Measurements from ENCODE around the gene COL17A1. TPM values are rescaled to one million over a fixed set of nuclear protein-coding genes. Genes with fewer than 3 reads are reported as not detected.

COL17A1 gene
- total RNA-seq, 1 experiment from 2014 or later, result 3.5 TPM

- DNase-seq (ENCODE audit: low read depth, low spot score) (no peak), ATAC-seq (no peak)
- ChIA-PET POLR2A (interaction anchor here (0.8 to 1.6 kb wide), 3 partner anchors 8 to 39 kb away, joined by 3 to 4 read pairs (median 3); no protein-coding TSS in a partner anchor), RAD21 (ENCODE audit: low non-redundant PET in 1 of 2, low total read pairs in 2 of 2, uncharacterized antibody in 2 of 2, unreplicated experiment in 2 of 2) (no interaction called here), CTCF (interaction anchor here (1.0 to 1.6 kb wide), 4 partner anchors 9 to 43 kb away, joined by 3 to 7 read pairs (median 4); partner anchors contain the start of gene SFR1)
- BruUV-seq (replicated peaks), result no TSS peak
- Histone ChIP-seq H3K9me3 (ENCODE audit: control insufficient read depth in 1 of 2, insufficient read depth in 1 of 2, low read depth in 1 of 2, low read length in 2 of 2) (no peaks in the 10 kb centered on the region), H3K4me1 (ENCODE audit: control insufficient read depth in 1 of 2, insufficient read depth in 2 of 2, low read length in 2 of 2) (peaks cover 17 to 31% of the 10 kb centered on the region in 2 experiments), H3K4me3 (replicated peaks in 1 of 2; ENCODE audit: low read depth in 1 of 2, low read length in 2 of 2) (no peak overlapping the region), H3K4me2 (ENCODE audit: low read length) (no peak overlapping the region), H3K27me3 (ENCODE audit: insufficient read depth, low read length) (no peaks in the 10 kb centered on the region), H3K36me3 (ENCODE audit: control insufficient read depth in 1 of 2, insufficient read depth in 2 of 2, low read length in 2 of 2) (no peaks in the 10 kb centered on the region), H3K79me2 (ENCODE audit: insufficient read depth, low read length) (no peaks in the 10 kb centered on the region), H3K27ac (ENCODE audit: low read depth, low read length) (no peak overlapping the region), H3K9ac (ENCODE audit: low read length) (no peak overlapping the region), H2AFZ (ENCODE audit: low read depth, low read length, poor library complexity, severe bottlenecking) (no peak overlapping the region), H4K20me1 (ENCODE audit: insufficient read depth) (no peaks in the 10 kb centered on the region), H3K9me2 (ENCODE audit: insufficient read depth) (no peaks in the 10 kb centered on the region)
- TF ChIP-seq MAX (IDR thresholded peaks at IDR 0.05) (no peak), SP1 (IDR thresholded peaks at IDR 0.05; ENCODE audit: low read depth) (no peak), ELF1 (IDR thresholded peaks at IDR 0.05; ENCODE audit: borderline replicate concordance, low read depth) (no peak), SIN3A (IDR thresholded peaks at IDR 0.05; ENCODE audit: low read depth) (no peak), CEBPB (IDR thresholded peaks at IDR 0.05; ENCODE audit: low read depth) (no peak), EGR1 (IDR thresholded peaks at IDR 0.05; ENCODE audit: low read depth) (no peak), YY1 (IDR thresholded peaks at IDR 0.05; ENCODE audit: extremely low read depth, insufficient replicate concordance, low read depth, low read length) (no peak), JUND (IDR thresholded peaks at IDR 0.05) (no peak), RAD21 (IDR thresholded peaks at IDR 0.05; ENCODE audit: low read depth) (no peak), EZH2 (IDR thresholded peaks at IDR 0.05) (no peak), ZNF274 (IDR thresholded peaks at IDR 0.05; ENCODE audit: low read depth, low read length) (no peak), EZH2phosphoT487 (IDR thresholded peaks at IDR 0.05; ENCODE audit: borderline replicate concordance) (no peak)
- TF ChIP-seq, protein P1, sequence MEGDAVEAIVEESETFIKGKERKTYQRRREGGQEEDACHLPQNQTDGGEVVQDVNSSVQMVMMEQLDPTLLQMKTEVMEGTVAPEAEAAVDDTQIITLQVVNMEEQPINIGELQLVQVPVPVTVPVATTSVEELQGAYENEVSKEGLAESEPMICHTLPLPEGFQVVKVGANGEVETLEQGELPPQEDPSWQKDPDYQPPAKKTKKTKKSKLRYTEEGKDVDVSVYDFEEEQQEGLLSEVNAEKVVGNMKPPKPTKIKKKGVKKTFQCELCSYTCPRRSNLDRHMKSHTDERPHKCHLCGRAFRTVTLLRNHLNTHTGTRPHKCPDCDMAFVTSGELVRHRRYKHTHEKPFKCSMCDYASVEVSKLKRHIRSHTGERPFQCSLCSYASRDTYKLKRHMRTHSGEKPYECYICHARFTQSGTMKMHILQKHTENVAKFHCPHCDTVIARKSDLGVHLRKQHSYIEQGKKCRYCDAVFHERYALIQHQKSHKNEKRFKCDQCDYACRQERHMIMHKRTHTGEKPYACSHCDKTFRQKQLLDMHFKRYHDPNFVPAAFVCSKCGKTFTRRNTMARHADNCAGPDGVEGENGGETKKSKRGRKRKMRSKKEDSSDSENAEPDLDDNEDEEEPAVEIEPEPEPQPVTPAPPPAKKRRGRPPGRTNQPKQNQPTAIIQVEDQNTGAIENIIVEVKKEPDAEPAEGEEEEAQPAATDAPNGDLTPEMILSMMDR (IDR thresholded peaks at IDR 0.05 in 2 of 3, conservative IDR thresholded peaks at IDR 0.05 in 1 of 3; ENCODE audit: borderline replicate concordance in 1 of 3, insufficient read depth in 1 of 3, low read depth in 2 of 3, low read length in 2 of 3), result no peak
- TF ChIP-seq, protein P2, sequence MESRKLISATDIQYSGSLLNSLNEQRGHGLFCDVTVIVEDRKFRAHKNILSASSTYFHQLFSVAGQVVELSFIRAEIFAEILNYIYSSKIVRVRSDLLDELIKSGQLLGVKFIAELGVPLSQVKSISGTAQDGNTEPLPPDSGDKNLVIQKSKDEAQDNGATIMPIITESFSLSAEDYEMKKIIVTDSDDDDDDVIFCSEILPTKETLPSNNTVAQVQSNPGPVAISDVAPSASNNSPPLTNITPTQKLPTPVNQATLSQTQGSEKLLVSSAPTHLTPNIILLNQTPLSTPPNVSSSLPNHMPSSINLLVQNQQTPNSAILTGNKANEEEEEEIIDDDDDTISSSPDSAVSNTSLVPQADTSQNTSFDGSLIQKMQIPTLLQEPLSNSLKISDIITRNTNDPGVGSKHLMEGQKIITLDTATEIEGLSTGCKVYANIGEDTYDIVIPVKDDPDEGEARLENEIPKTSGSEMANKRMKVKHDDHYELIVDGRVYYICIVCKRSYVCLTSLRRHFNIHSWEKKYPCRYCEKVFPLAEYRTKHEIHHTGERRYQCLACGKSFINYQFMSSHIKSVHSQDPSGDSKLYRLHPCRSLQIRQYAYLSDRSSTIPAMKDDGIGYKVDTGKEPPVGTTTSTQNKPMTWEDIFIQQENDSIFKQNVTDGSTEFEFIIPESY (IDR thresholded peaks at IDR 0.05; ENCODE audit: extremely low read depth, insufficient replicate concordance, low read length), result no peak
- TF ChIP-seq, protein P3, sequence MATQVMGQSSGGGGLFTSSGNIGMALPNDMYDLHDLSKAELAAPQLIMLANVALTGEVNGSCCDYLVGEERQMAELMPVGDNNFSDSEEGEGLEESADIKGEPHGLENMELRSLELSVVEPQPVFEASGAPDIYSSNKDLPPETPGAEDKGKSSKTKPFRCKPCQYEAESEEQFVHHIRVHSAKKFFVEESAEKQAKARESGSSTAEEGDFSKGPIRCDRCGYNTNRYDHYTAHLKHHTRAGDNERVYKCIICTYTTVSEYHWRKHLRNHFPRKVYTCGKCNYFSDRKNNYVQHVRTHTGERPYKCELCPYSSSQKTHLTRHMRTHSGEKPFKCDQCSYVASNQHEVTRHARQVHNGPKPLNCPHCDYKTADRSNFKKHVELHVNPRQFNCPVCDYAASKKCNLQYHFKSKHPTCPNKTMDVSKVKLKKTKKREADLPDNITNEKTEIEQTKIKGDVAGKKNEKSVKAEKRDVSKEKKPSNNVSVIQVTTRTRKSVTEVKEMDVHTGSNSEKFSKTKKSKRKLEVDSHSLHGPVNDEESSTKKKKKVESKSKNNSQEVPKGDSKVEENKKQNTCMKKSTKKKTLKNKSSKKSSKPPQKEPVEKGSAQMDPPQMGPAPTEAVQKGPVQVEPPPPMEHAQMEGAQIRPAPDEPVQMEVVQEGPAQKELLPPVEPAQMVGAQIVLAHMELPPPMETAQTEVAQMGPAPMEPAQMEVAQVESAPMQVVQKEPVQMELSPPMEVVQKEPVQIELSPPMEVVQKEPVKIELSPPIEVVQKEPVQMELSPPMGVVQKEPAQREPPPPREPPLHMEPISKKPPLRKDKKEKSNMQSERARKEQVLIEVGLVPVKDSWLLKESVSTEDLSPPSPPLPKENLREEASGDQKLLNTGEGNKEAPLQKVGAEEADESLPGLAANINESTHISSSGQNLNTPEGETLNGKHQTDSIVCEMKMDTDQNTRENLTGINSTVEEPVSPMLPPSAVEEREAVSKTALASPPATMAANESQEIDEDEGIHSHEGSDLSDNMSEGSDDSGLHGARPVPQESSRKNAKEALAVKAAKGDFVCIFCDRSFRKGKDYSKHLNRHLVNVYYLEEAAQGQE (IDR thresholded peaks at IDR 0.05; ENCODE audit: low read depth), result no peak
- intact Hi-C loops (cut with micrococcal nuclease), result loop anchor here (2.0 kb wide), 1 partner anchor 41 kb away; the partner anchor contains the start of gene SFR1
Observed at GRCh38 chr10:104081998-104082397, 3.7 kb downstream of the COL17A1 start.
